ENCODE results near the gene DUS1L.
A peak's percentile ranks its signal among the peaks of the same experiment; 100 is the strongest.

The DUS1L gene

DNA sequence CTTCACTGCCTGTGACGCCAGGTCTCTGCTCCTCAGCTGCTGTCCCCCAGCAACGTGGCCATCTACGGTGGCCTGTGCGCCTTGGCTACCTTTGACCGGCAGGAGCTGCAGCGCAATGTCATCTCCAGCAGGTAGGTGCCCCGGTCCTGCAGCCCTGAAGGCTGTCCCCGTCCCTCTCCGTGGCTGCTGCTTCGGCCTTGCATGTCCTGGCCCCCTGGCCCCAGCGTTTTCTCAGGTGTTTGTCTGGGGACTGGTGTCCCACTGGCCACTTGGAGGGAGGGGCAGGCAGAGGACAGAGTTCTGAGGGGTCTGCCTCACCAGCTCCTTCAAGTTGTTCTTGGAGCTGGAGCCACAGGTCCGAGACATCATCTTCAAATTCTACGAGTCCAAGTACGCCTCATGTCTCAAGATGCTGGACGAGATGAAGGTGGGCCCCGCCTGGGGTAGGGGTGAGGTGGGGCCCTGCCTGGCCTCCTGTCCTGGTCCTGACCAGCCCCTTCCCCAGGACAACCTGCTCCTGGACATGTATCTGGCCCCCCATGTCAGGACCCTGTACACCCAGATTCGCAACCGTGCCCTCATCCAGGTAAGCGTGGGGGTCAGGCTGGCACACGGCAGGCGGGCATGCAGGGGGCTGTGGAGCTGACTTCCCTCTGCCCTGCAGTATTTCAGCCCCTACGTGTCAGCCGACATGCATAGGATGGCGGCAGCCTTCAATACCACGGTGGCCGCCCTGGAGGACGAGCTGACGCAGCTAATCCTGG lies 9.5 kb downstream of the DUS1L start:
- TF ChIP-seq, protein P1, sequence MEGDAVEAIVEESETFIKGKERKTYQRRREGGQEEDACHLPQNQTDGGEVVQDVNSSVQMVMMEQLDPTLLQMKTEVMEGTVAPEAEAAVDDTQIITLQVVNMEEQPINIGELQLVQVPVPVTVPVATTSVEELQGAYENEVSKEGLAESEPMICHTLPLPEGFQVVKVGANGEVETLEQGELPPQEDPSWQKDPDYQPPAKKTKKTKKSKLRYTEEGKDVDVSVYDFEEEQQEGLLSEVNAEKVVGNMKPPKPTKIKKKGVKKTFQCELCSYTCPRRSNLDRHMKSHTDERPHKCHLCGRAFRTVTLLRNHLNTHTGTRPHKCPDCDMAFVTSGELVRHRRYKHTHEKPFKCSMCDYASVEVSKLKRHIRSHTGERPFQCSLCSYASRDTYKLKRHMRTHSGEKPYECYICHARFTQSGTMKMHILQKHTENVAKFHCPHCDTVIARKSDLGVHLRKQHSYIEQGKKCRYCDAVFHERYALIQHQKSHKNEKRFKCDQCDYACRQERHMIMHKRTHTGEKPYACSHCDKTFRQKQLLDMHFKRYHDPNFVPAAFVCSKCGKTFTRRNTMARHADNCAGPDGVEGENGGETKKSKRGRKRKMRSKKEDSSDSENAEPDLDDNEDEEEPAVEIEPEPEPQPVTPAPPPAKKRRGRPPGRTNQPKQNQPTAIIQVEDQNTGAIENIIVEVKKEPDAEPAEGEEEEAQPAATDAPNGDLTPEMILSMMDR (IDR thresholded peaks at IDR 0.05; ENCODE audit: control insufficient read depth, insufficient read depth, low read depth, low read length, missing control alignments): no peak
- no peak for DNase-seq (ENCODE audit: low read depth)
- no peak overlapping the region for H3K4me3 ChIP-seq (ENCODE audit: control insufficient read depth, low read depth, low read length)

DNA sequence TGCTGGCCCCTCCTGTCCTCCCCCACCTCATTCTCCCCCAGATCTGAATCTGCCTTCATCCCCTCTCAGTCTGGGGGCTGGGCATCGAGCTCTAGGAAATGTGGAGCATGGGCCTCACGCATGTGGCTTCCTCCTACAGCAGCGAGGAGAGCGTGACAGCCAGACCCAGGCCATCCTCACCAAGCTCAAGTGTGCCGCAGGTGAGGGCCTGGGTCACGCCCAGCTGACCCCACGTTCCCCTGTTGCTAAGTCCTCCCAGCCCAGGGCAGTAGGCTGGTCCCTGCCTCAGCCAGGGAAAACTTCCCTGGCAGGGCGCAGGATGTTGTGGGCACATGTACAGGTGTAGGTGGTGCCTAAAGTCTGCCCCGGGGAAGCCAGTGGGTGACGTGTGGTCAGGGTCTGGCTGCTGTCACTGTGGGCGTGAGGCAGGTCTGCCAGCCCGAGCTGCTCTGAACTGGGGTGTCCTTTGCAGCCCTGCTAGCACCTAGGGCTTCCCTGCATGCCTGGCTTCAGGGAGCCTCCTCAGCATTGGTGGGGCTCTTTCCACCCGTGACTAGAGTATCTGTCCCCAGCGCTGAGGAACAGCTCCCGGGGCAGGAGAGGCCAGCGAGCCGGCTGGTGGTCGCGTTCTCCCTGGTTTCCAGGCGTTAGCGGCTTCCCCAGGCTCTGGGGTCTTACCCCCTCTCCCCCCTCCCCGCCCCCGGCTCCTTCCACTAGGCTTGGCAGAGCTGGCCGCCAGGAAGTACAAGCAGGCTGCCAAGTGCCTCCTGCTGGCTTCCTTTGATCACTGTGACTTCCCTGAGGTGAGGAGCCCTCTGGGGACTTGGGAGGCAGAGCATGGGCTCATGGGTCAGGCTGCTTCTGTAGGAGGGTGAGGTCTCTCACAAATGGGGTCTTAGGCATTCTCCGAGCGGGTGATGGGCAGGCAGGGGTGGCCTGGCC lies 10.3 kb downstream of the DUS1L start:
- TF ChIP-seq, protein P1 (IDR thresholded peaks at IDR 0.05; ENCODE audit: control insufficient read depth, insufficient read depth, low read depth, low read length, missing control alignments): no peak
- no peak for DNase-seq (ENCODE audit: low read depth)
- no peak overlapping the region for H3K4me3 ChIP-seq (ENCODE audit: control insufficient read depth, low read depth, low read length)

DNA sequence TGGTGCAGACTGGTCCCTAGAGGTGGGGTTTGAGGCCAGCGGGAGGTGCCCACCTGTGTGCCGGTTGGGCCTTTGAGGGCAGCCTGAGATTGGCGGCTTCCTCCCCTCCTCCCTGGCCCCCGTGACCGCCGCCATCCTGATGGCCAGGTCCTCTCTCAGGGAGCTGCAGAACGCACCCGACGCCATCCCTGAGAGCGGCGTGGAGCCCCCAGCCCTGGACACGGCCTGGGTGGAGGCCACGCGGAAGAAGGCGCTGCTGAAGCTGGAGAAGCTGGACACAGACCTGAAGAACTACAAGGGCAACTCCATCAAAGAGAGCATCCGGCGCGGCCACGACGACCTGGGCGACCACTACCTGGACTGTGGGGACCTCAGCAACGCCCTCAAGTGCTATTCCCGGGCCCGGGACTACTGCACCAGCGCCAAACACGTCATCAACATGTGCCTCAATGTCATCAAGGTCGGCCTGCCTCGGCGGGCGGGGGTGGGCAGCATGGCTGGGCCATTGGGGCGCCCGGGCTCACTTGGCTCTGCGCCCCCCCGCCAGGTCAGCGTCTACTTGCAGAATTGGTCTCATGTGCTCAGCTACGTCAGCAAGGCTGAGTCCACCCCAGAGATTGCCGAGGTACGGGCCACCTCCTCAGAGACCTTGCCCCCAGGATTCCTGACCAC lies 11.1 kb downstream of the DUS1L start:
- TF ChIP-seq, protein P1 (IDR thresholded peaks at IDR 0.05; ENCODE audit: control insufficient read depth, insufficient read depth, low read depth, low read length, missing control alignments): no peak
- no peak overlapping the region for H3K4me3 ChIP-seq (ENCODE audit: control insufficient read depth, low read depth, low read length)
- DNase-seq (ENCODE audit: low read depth): no peak

DNA sequence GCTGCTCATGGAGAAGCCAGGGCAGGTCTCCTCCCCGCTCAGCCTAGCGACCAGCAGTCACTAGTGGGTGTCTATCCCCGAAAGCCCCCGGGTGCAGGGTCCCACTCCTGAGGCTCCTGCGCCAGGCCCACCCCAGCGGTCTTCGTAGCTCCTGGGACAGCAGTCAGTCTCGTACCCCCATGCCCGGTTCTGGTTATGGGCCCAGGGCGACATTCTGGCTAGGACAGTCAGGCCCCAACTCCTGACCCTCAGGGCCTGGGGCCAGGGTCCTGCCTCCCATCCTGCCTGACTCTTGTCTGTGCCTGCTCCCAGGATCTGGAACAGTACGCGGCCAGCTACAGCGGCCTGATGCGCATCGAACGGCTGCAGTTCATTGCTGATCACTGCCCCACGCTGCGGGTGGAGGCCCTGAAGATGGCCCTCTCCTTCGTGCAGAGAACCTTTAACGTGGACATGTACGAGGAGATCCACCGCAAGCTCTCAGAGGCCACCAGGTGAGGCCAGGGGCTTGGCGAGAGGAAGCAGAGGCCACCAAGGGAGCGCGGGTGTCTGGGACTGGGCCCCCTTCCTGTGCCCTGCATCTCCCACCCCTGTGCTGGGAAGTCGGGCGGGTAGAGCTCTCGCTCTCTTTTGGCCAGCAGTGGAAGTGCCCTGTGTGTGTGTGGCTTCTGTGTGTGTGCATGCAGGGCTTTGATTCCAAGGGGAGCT lies 11.9 kb downstream of the DUS1L start:
- TF ChIP-seq, protein P1 (IDR thresholded peaks at IDR 0.05; ENCODE audit: control insufficient read depth, insufficient read depth, low read depth, low read length, missing control alignments): no peak
- DNase-seq (ENCODE audit: low read depth): no peak
- H3K4me3 ChIP-seq (ENCODE audit: control insufficient read depth, low read depth, low read length): no peak overlapping the region

DNA sequence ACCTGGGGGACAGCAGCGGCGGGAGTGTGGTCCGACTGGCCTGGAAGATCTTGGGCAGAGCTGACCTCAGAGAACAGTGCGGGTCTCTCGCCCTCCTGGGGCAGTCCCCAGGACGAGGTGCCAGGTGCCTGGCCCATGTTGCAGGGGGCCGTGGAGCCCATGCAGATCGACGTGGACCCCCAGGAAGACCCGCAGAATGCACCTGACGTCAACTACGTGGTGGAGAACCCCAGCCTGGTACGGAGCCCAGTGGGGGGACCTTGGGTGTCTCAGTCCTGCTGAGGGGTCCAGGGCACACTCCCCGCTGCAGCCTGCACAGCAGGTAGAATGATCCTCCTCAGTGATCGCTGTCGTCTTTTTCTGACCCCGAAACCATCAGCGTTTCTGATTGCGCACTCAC lies 12.5 kb downstream of the DUS1L start:
- TF ChIP-seq, protein P1 (IDR thresholded peaks at IDR 0.05; ENCODE audit: control insufficient read depth, insufficient read depth, low read depth, low read length, missing control alignments): no peak
- DNase-seq (ENCODE audit: low read depth): no peak
- H3K4me3 ChIP-seq (ENCODE audit: control insufficient read depth, low read depth, low read length): peak overlapping the region; percentile 74

DNA sequence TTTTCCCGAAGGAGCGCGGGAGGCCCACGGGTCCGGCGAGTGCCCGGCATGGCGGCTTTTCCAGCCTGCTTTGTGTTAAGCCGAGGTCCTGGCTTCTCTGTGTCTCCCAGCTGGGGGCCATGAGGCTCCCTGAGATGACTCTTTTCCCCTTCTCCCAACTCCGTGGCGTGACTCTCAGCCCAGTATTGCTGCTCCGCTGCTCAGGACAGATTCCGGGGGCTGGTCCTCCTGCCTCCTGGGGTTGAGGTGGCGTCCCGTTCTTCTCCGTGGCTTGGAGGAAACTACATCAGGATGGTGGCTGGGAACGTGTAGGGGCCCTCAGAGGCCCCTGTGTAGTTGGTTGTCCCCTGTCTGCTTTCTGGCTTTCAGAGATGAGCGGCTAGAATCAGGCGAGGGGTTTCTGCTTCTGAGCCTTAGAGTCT lies 13.0 kb downstream of the DUS1L start:
- no peak for DNase-seq (ENCODE audit: low read depth)
- H3K4me3 ChIP-seq (ENCODE audit: control insufficient read depth, low read depth, low read length): peak overlapping the region; percentile 74
- TF ChIP-seq, protein P1 (IDR thresholded peaks at IDR 0.05; ENCODE audit: control insufficient read depth, insufficient read depth, low read depth, low read length, missing control alignments): no peak
